ENCODE measurements around the gene BFSP2. TPM values are rescaled to one million over a fixed set of nuclear protein-coding genes. Genes with fewer than 3 reads are reported as not detected.

Gene BFSP2
- total and polyA plus RNA-seq, 2 donors (not counting 3 experiments of a cell fraction or from before 2014, with no cell fraction given) = not detected

GRCh38 chr3:133410191-133410892 is 10.5 kb downstream of the BFSP2 start:
- H3K9ac ChIP-seq (replicated peaks; ENCODE audit: extremely low read depth, insufficient read depth, low read length) = no peak overlapping the region
- TF ChIP-seq FOS (IDR thresholded peaks at IDR 0.05; ENCODE audit: borderline replicate concordance, insufficient read depth, low read length) (no peak), POLR2A (IDR thresholded peaks at IDR 0.05; ENCODE audit: low read depth, low read length) (no peak), MYC (IDR thresholded peaks at IDR 0.05; ENCODE audit: low read depth, low read length) (no peak)
- TF ChIP-seq, protein P1, sequence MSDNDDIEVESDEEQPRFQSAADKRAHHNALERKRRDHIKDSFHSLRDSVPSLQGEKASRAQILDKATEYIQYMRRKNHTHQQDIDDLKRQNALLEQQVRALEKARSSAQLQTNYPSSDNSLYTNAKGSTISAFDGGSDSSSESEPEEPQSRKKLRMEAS (IDR thresholded peaks at IDR 0.05; ENCODE audit: insufficient read depth, insufficient read length) = no peak
- H3K79me2 ChIP-seq (ENCODE audit: control insufficient read depth, insufficient read depth, low read length) = no peaks in the 10 kb centered on the region
- POLR2A ChIA-PET = interaction anchor here (0.6 kb wide), 1 partner anchor 13 kb away, joined by 8 read pairs; no protein-coding TSS in a partner anchor
- H3K9me1 ChIP-seq (replicated peaks; ENCODE audit: control insufficient read depth, extremely low read depth, insufficient read depth, low read length) = no peaks in the 10 kb centered on the region
- no peak overlapping the region for H3K4me3 ChIP-seq (replicated peaks in 1 of 3; ENCODE audit: insufficient read depth in 1 of 3, low read depth in 1 of 3, low read length in 3 of 3)
- H3K27me3 ChIP-seq (ENCODE audit: control insufficient read depth in 2 of 2, insufficient read depth in 2 of 2, low read length in 2 of 2) = peaks cover 9 to 13% of the 10 kb centered on the region in 2 experiments
- H3K36me3 ChIP-seq (ENCODE audit: control insufficient read depth in 2 of 2, extremely low read depth in 1 of 2, insufficient read depth in 2 of 2, low read length in 2 of 2) = no peaks in the 10 kb centered on the region
- H4K20me1 ChIP-seq (replicated peaks; ENCODE audit: control insufficient read depth, extremely low read depth, insufficient read depth, low read length) = no peaks in the 10 kb centered on the region
- no peak overlapping the region for H3K27ac ChIP-seq (ENCODE audit: insufficient read depth, low read depth, low read length)
- CTCF ChIA-PET = interaction anchor here (1.3 to 1.6 kb wide), 3 partner anchors 12 to 678 kb away, joined by 4 to 5 read pairs (median 4); no protein-coding TSS in a partner anchor
- no peak overlapping the region for H3K4me2 ChIP-seq (ENCODE audit: insufficient read depth, low read length)
- H3K4me1 ChIP-seq (ENCODE audit: control insufficient read depth, extremely low read depth, insufficient read depth, low read length) = no peaks in the 10 kb centered on the region
- DNase-seq (ENCODE audit: low read depth, low spot score) (no peak), FAIRE-seq (no peak)
- intact Hi-C loops (cut with micrococcal nuclease) (no loop called here), dilution Hi-C loops (cut with MboI; ENCODE audit: extremely low pct_ligation_motif_present, low sequenced_read_pairs) (no loop called here)
- no peak overlapping the region for H2AFZ ChIP-seq (ENCODE audit: low read depth, low read length)
- no peaks in the 10 kb centered on the region for H3K9me3 ChIP-seq (replicated peaks; ENCODE audit: control insufficient read depth, insufficient read depth, low read length)
- no TSS peak for BruUV-seq (replicated peaks)

DNA sequence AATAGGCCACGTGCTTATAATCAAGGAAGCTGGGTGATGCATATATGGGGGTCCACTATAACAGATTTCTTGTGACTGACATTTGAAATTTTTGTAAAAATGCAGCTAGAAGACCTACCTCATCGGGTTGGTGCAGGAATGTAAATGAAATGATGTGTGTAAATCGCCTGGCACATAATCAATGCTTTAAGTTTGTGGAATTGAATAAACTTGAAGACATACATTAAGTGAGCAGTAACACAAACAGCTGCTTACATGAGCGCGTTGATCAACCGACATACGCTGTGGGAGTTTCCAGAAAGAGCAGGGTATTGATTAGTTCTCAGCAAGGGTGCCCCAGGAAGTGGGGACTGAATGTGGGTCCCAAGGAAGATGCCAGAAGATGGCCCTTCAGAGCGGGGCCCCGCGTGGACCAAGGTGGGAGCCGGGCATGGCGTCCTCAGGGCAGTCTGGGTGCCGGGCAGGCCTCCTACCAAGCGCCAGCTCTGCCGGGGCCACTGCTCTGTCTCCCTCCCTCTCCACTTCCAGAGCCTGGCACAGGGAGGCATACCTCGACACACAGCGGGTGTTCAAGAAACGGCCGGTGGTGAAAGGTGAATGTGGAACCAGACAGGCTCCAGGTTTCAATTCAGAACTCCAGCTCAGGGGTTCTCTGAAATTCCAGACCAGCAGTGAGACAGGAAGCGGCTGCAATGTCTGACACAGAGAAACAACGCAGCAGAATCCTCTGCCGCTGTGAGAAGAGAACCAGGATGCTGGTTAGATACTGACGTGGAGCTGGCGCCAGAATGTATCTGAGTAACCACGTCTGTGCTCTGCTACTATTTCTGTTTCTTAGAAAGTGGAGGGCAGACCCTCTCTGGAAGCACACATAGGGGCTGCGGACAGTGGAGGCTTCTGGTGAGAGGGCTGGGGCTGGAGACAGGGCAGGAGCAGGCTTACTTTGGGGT is 12.6 kb downstream of the BFSP2 start:
- Histone ChIP-seq H3K9me3 (replicated peaks; ENCODE audit: control insufficient read depth, insufficient read depth, low read length) (no peaks in the 10 kb centered on the region), H3K4me3 (replicated peaks in 1 of 3; ENCODE audit: insufficient read depth in 1 of 3, low read depth in 1 of 3, low read length in 3 of 3) (no peak overlapping the region), H3K27me3 (ENCODE audit: control insufficient read depth in 2 of 2, insufficient read depth in 2 of 2, low read length in 2 of 2) (peaks cover 9 to 10% of the 10 kb centered on the region in 2 experiments), H3K4me1 (ENCODE audit: control insufficient read depth, extremely low read depth, insufficient read depth, low read length) (no peaks in the 10 kb centered on the region), H3K79me2 (ENCODE audit: control insufficient read depth, insufficient read depth, low read length) (no peaks in the 10 kb centered on the region), H3K36me3 (ENCODE audit: control insufficient read depth in 2 of 2, extremely low read depth in 1 of 2, insufficient read depth in 2 of 2, low read length in 2 of 2) (no peaks in the 10 kb centered on the region), H3K4me2 (ENCODE audit: insufficient read depth, low read length) (no peak overlapping the region), H3K9me1 (replicated peaks; ENCODE audit: control insufficient read depth, extremely low read depth, insufficient read depth, low read length) (no peaks in the 10 kb centered on the region), H3K9ac (replicated peaks; ENCODE audit: extremely low read depth, insufficient read depth, low read length) (no peak overlapping the region), H2AFZ (ENCODE audit: low read depth, low read length) (no peak overlapping the region), H3K27ac (ENCODE audit: insufficient read depth, low read depth, low read length) (no peak overlapping the region), H4K20me1 (replicated peaks; ENCODE audit: control insufficient read depth, extremely low read depth, insufficient read depth, low read length) (no peaks in the 10 kb centered on the region)
- no peak for TF ChIP-seq MYC (IDR thresholded peaks at IDR 0.05; ENCODE audit: low read depth, low read length)
- TF ChIP-seq, protein P1 (IDR thresholded peaks at IDR 0.05; ENCODE audit: insufficient read depth, insufficient read length) = no peak
- no peak for TF ChIP-seq POLR2AphosphoS5 (IDR thresholded peaks at IDR 0.05; ENCODE audit: insufficient read depth, low read depth, low read length)
- TF ChIP-seq EZH2 (IDR thresholded peaks at IDR 0.05; ENCODE audit: borderline replicate concordance, low read depth, low read length, severe bottlenecking) = no peak
- TF ChIP-seq FOS (IDR thresholded peaks at IDR 0.05; ENCODE audit: borderline replicate concordance, insufficient read depth, low read length) = no peak
- no peak for TF ChIP-seq GATA2 (IDR thresholded peaks at IDR 0.05; ENCODE audit: insufficient read depth, insufficient read length, low read depth, low read length)
- TF ChIP-seq, protein P2, sequence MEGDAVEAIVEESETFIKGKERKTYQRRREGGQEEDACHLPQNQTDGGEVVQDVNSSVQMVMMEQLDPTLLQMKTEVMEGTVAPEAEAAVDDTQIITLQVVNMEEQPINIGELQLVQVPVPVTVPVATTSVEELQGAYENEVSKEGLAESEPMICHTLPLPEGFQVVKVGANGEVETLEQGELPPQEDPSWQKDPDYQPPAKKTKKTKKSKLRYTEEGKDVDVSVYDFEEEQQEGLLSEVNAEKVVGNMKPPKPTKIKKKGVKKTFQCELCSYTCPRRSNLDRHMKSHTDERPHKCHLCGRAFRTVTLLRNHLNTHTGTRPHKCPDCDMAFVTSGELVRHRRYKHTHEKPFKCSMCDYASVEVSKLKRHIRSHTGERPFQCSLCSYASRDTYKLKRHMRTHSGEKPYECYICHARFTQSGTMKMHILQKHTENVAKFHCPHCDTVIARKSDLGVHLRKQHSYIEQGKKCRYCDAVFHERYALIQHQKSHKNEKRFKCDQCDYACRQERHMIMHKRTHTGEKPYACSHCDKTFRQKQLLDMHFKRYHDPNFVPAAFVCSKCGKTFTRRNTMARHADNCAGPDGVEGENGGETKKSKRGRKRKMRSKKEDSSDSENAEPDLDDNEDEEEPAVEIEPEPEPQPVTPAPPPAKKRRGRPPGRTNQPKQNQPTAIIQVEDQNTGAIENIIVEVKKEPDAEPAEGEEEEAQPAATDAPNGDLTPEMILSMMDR (IDR thresholded peaks at IDR 0.05; ENCODE audit: extremely low read depth in 1 of 2, insufficient read depth in 1 of 2, low read depth in 1 of 2, low read length in 2 of 2) = no peak
- no peak for TF ChIP-seq POLR2A (IDR thresholded peaks at IDR 0.05; ENCODE audit: low read depth, low read length)
- no peak for TF ChIP-seq JUN (IDR thresholded peaks at IDR 0.05; ENCODE audit: borderline replicate concordance, insufficient read depth, insufficient read length, low read depth)
- dilution Hi-C loops (cut with MboI; ENCODE audit: extremely low pct_ligation_motif_present, low sequenced_read_pairs) (no loop called here), intact Hi-C loops (cut with micrococcal nuclease) (no loop called here)
- FAIRE-seq (no peak), DNase-seq (ENCODE audit: low read depth, low spot score) (no peak)
- BruUV-seq (replicated peaks) = no TSS peak
- CTCF ChIA-PET = interaction anchor here (0.6 to 2.2 kb wide), 11 partner anchors 10 to 686 kb away, joined by 3 to 12 read pairs (median 4); no protein-coding TSS in a partner anchor
- POLR2A ChIA-PET = no interaction called here
